ENCODE data around the gene PPP2R5C. TPM values are rescaled to one million over a fixed set of nuclear protein-coding genes. Genes with fewer than 3 reads are reported as not detected.

Gene PPP2R5C
- total RNA-seq, 1 experiment from 2014 or later, result 93.0 TPM

GRCh38 chr14:101774814-101775213, 13.3 kb downstream of the PPP2R5C start:
- WGBS (ENCODE audit: extremely low coverage, insufficient read length, low lambda C conversion rate), result no CpG with 5 or more reads among the region's 8 CpGs
- Histone ChIP-seq H3K23me2 (ENCODE audit: insufficient read length, low read depth, low read length, poor library complexity, severe bottlenecking) (no peaks in the 10 kb centered on the region), H3K27ac (ENCODE audit: insufficient read length, low read depth, low read length) (no peak overlapping the region), H4K5ac (ENCODE audit: insufficient read length, low read depth, low read length) (no peak overlapping the region), H3K56ac (ENCODE audit: insufficient read length, low read depth, low read length) (no peak overlapping the region), H2BK20ac (ENCODE audit: low read depth, low read length, poor library complexity, severe bottlenecking) (no peak overlapping the region), H4K8ac (replicated peaks; ENCODE audit: insufficient read length, low read depth, low read length) (no peak overlapping the region), H3T11ph (ENCODE audit: low read length) (no peak overlapping the region), H4K91ac (ENCODE audit: insufficient read length, low read depth, low read length) (no peak overlapping the region), H2AK5ac (ENCODE audit: insufficient read length, low read length) (no peak overlapping the region), H3K9me3 (ENCODE audit: control insufficient read depth, low read depth, low read length) (no peaks in the 10 kb centered on the region), H3K9ac (ENCODE audit: extremely low read depth, insufficient read length, low read length) (no peak overlapping the region), H2BK120ac (ENCODE audit: low read depth, low read length, poor library complexity, severe bottlenecking) (no peak overlapping the region), H3K27me3 (ENCODE audit: insufficient read depth, low read length) (peaks cover 5% of the 10 kb centered on the region; the same call in 1 of the 2 replicates), H3K79me2 (ENCODE audit: insufficient read depth, low read length) (no peaks in the 10 kb centered on the region), H2AFZ (ENCODE audit: low read length) (no peak overlapping the region), H3K14ac (ENCODE audit: insufficient read depth, low read length) (no peak overlapping the region), H4K20me1 (ENCODE audit: control insufficient read depth, insufficient read depth, insufficient read length) (no peaks in the 10 kb centered on the region), H2BK5ac (ENCODE audit: insufficient read length, low read length) (no peak overlapping the region), H3K4me1 (ENCODE audit: insufficient read depth, low read length) (no peaks in the 10 kb centered on the region; the same call in 1 of the 2 replicates), H3K18ac (ENCODE audit: insufficient read length, low read depth, low read length) (no peak overlapping the region), H3K79me1 (ENCODE audit: insufficient read depth, low read depth, low read length, poor library complexity, severe bottlenecking) (no peaks in the 10 kb centered on the region), H2BK15ac (ENCODE audit: low read depth, low read length) (no peak overlapping the region), H3K4ac (ENCODE audit: low read depth, low read length) (no peak overlapping the region), H3K23ac (ENCODE audit: insufficient read length, low read depth, low read length) (no peak overlapping the region), H2BK12ac (ENCODE audit: insufficient read length, low read depth, low read length) (no peak overlapping the region), H3K4me2 (ENCODE audit: insufficient read depth, insufficient read length, low read length) (no peak overlapping the region)
- H3K9me3 Mint-ChIP-seq, result no peaks in the 10 kb centered on the region; a peak in 1 of 5 replicates
- TF ChIP-seq CTCF (conservative IDR thresholded peaks at IDR 0.05), result no peak
- H3K4me3 Mint-ChIP-seq, result no peak overlapping the region
- H3K4me1 Mint-ChIP-seq, result peaks cover 2 to 8% of the 10 kb centered on the region in 2 experiments; a peak in 2 of 4 replicates
- no peaks in the 10 kb centered on the region for H3K36me3 Mint-ChIP-seq (ENCODE audit: insufficient read depth in 1 of 3, low read depth in 3 of 3)
- no peak for DNase-seq
- no peak overlapping the region for H3K27ac Mint-ChIP-seq
- peaks cover 26% of the 10 kb centered on the region for H3K27me3 Mint-ChIP-seq (ENCODE audit: low read depth)
